H1 (cell line): ENCODE data around the gene OR8B12. TPM values are rescaled to one million over a fixed set of nuclear protein-coding genes. Genes with fewer than 3 reads are reported as not detected.

ENCODE experiments used
- CTCF ChIA-PET: fragments of 300-600 bp; sonication (Branson Sonifier 250); formaldehyde crosslinking; loops from one replicate; lab custom pipeline; 2021; ENCODE audit not compliant: partially characterized antibody; lab: Charles Lee
- POLR2A ChIA-PET: fragments of 300-600 bp; sonication (Branson Sonifier 250); formaldehyde crosslinking; loops from one replicate; lab custom pipeline; 2021; ENCODE audit warnings: inconsistent platforms; ENCODE audit not compliant: partially characterized antibody; lab: Charles Lee
- DNase-seq, 2 experiments: peaks; one replicate each; pipeline versions ENCODE4 v3.0.0 to v3.0.0-alpha.2; 2010 to 2022; ENCODE audit warnings: low spot score in 2 of 2, low read depth in 1 of 2, mixed read lengths in 1 of 2
- FAIRE-seq: peaks from 2 replicates; lab custom pipeline; 2011; peaks lifted over from hg19 to GRCh38; lab: Jason Lieb, UNC
- H2AFZ ChIP-seq: 2 replicates; pipeline ENCODE4 v1.8.1; 2012; ENCODE audit warnings: low read length, inconsistent platforms
- H2AK5ac ChIP-seq: 2 replicates; pipeline ENCODE4 v1.6.1; 2013; ENCODE audit warnings: low read depth, low read length
- H2BK120ac ChIP-seq: replicated peaks from 2 replicates; pipeline ENCODE3; 2013; ENCODE audit warnings: low read depth, low read length, inconsistent platforms
- H2BK12ac ChIP-seq: 2 replicates; pipeline ENCODE4 v1.6.1; 2013; ENCODE audit warnings: low read depth, low read length
- H2BK15ac ChIP-seq: 2 replicates; pipeline ENCODE4 v1.6.1; 2013; ENCODE audit warnings: low read length
- H2BK20ac ChIP-seq: 2 replicates; pipeline ENCODE4 v1.6.1; 2013; ENCODE audit warnings: low read length
- H2BK5ac ChIP-seq: 2 replicates; pipeline ENCODE4 v1.6.1; 2013; ENCODE audit warnings: low read depth, low read length
- H3K14ac ChIP-seq: 2 replicates; pipeline ENCODE4 v1.6.1; 2013; ENCODE audit warnings: inconsistent platforms; ENCODE audit not compliant: insufficient read length
- H3K18ac ChIP-seq: 2 replicates; pipeline ENCODE4 v1.6.1; 2013; ENCODE audit warnings: low read length; ENCODE audit errors: extremely low read depth
- H3K23ac ChIP-seq: 2 replicates; pipeline ENCODE4 v1.6.1; 2013; ENCODE audit warnings: inconsistent platforms; ENCODE audit not compliant: insufficient read length
- H3K23me2 ChIP-seq: 2 replicates; pipeline ENCODE4 v1.6.1; 2013; ENCODE audit warnings: low read depth, low read length
- H3K27ac ChIP-seq: 2 replicates; pipeline ENCODE4 v1.6.1; 2011; ENCODE audit warnings: low read depth, low read length, inconsistent platforms
- H3K27me3 ChIP-seq, 4 experiments: replicated peaks in 1 of 4; 1 replicate in 1 of 4; 2 replicates in 3 of 4; pipeline versions ENCODE4 v1.6.1 to v1.8.1; 2011 to 2013; ENCODE audit warnings: low read length in 3 of 4, mild to moderate bottlenecking in 3 of 4, inconsistent platforms in 2 of 4, mixed read lengths in 2 of 4, moderate library complexity in 1 of 4; ENCODE audit not compliant: control insufficient read depth in 3 of 4, insufficient read depth in 3 of 4; ENCODE audit errors: extremely low read depth in 1 of 4
- H3K36me3 ChIP-seq, 4 experiments: 2 replicates each; pipeline versions ENCODE4 v1.6.1 to v1.8.1; 2011 to 2013; ENCODE audit warnings: mild to moderate bottlenecking in 4 of 4, low read length in 3 of 4, moderate library complexity in 2 of 4, control low read depth in 1 of 4, inconsistent platforms in 1 of 4; ENCODE audit not compliant: insufficient read depth in 4 of 4, control insufficient read depth in 2 of 4
- H3K4ac ChIP-seq: replicated peaks from 2 replicates; pipeline ENCODE3; 2013; ENCODE audit warnings: low read length, low read depth, mixed read lengths, inconsistent platforms; ENCODE audit not compliant: insufficient read length
- H3K4me1 ChIP-seq, 4 experiments: replicated peaks in 1 of 4; 1 replicate in 1 of 4; 2 replicates in 3 of 4; pipeline versions ENCODE4 v1.6.1 to v1.8.1; 2011 to 2013; ENCODE audit warnings: low read length in 3 of 4, inconsistent platforms in 2 of 4, mixed read lengths in 1 of 4; ENCODE audit not compliant: insufficient read depth in 4 of 4, control insufficient read depth in 3 of 4
- H3K4me2 ChIP-seq, 2 experiments: 2 replicates each; pipeline versions ENCODE4 v1.6.1 to v1.8.1; 2011 to 2013; ENCODE audit warnings: low read depth in 2 of 2, low read length in 2 of 2, control low read depth in 1 of 2, inconsistent platforms in 1 of 2, mild to moderate bottlenecking in 1 of 2; ENCODE audit not compliant: insufficient read depth in 1 of 2
- H3K4me3 ChIP-seq, 4 experiments: fragments of 200-600, 300-600 bp in 1 of 4; sonication (generic), shearing (Covaris generic), sonication (Bioruptor Twin) in 1 of 4; 2 replicates each; pipeline versions ENCODE4 v1.5.1 to v1.8.1; 2011 to 2016; ENCODE audit warnings: low read length in 4 of 4, low read depth in 3 of 4, control low read depth in 2 of 4, inconsistent platforms in 2 of 4, mild to moderate bottlenecking in 2 of 4, mixed read lengths in 1 of 4, moderate library complexity in 1 of 4; ENCODE audit not compliant: insufficient read depth in 2 of 4; ENCODE audit errors: extremely low read depth in 1 of 4
- H3K56ac ChIP-seq: replicated peaks from 2 replicates; pipeline ENCODE3; 2013; ENCODE audit warnings: low read depth, mild to moderate bottlenecking, mixed read lengths, low read length, inconsistent platforms; ENCODE audit not compliant: insufficient read length
- H3K79me1 ChIP-seq: 2 replicates; pipeline ENCODE4 v1.6.1; 2013; ENCODE audit warnings: low read depth, low read length, control low read depth
- H3K79me2 ChIP-seq, 2 experiments: 2 replicates each; pipeline versions ENCODE4 v1.6.1 to v1.8.1; 2012 to 2013; ENCODE audit warnings: low read length in 2 of 2, mild to moderate bottlenecking in 2 of 2, inconsistent platforms in 1 of 2; ENCODE audit not compliant: insufficient read depth in 2 of 2, control insufficient read depth in 1 of 2
- H3K9ac ChIP-seq, 4 experiments: replicated peaks in 1 of 4; 1 replicate in 1 of 4; 2 replicates in 3 of 4; pipeline versions ENCODE4 v1.6.1 to v1.8.1; 2011 to 2013; ENCODE audit warnings: low read depth in 3 of 4, low read length in 3 of 4, control low read depth in 2 of 4, mild to moderate bottlenecking in 2 of 4, moderate library complexity in 2 of 4, inconsistent platforms in 1 of 4; ENCODE audit errors: extremely low read depth in 1 of 4
- H3K9me3 ChIP-seq, 2 experiments: 2 replicates each; pipeline versions ENCODE4 v1.6.1 to v1.8.1; 2012 to 2013; ENCODE audit warnings: mild to moderate bottlenecking in 2 of 2, moderate library complexity in 2 of 2, control low read depth in 1 of 2, inconsistent platforms in 1 of 2, low read depth in 1 of 2, low read length in 1 of 2, mixed read lengths in 1 of 2; ENCODE audit not compliant: insufficient read depth in 2 of 2
- H4K20me1 ChIP-seq, 2 experiments: replicated peaks in 1 of 2; 2 replicates each; pipeline versions ENCODE3 to v1.8.1; 2011 to 2013; ENCODE audit warnings: inconsistent platforms in 2 of 2, low read length in 2 of 2, mild to moderate bottlenecking in 1 of 2; ENCODE audit not compliant: insufficient read depth in 2 of 2, control insufficient read depth in 1 of 2
- H4K5ac ChIP-seq: 2 replicates; pipeline ENCODE4 v1.6.1; 2013; ENCODE audit warnings: low read length, low read depth, mixed read lengths, inconsistent platforms; ENCODE audit not compliant: insufficient read length
- H4K8ac ChIP-seq: 2 replicates; pipeline ENCODE4 v1.8.0; 2013; ENCODE audit warnings: mild to moderate bottlenecking, moderate library complexity, low read length, inconsistent platforms; ENCODE audit not compliant: insufficient read depth; ENCODE audit errors: extremely low read depth
- H4K91ac ChIP-seq: replicated peaks from 2 replicates; pipeline ENCODE3; 2013; ENCODE audit warnings: low read length, mixed read lengths, inconsistent platforms; ENCODE audit not compliant: insufficient read length
- MAFK ChIP-seq: IDR thresholded peaks from 2 replicates; pipeline ENCODE4 v1.6.1; 2012; ENCODE audit warnings: low read depth, mild to moderate bottlenecking, improper control_type of control experiment, low read length
- RBBP5 ChIP-seq: IDR thresholded peaks from 2 replicates; pipeline ENCODE4 v1.7.1; 2012; ENCODE audit warnings: low read depth, mild to moderate bottlenecking, inconsistent platforms, low read length, moderate library complexity, borderline replicate concordance
- SRF ChIP-seq: IDR thresholded peaks from 2 replicates; pipeline ENCODE4 v1.6.1; 2011; ENCODE audit warnings: mild to moderate bottlenecking, low read depth, low read length, moderate library complexity
- ZNF274 ChIP-seq: IDR thresholded peaks from 2 replicates; pipeline ENCODE4 v1.7.0; 2012; ENCODE audit warnings: low read length, borderline replicate concordance; ENCODE audit errors: extremely low read depth
- WGBS, 2 experiments: shearing (Covaris generic) in 1 of 2; methylation state at CpG; one replicate each; pipeline versions ENCODE4 v1.1.6 to v1.1.7; 2013 to 2015; ENCODE audit warnings: low lambda C conversion rate in 2 of 2, mixed read lengths in 2 of 2, inconsistent platforms in 1 of 2, low coverage in 1 of 2, missing lambda C conversion rate in 1 of 2; ENCODE audit not compliant: insufficient replicate concordance in 2 of 2, insufficient coverage in 1 of 2, insufficient read length in 1 of 2; ENCODE audit errors: extremely low coverage in 1 of 2, missing lambda C conversion rate in 1 of 2; 5-methylcytosine and 5-hydroxymethylcytosine counted together
- long read RNA-seq, 2 experiments: library from RNA in 1 of 2; library from capped mRNA in 1 of 2; stranded (forward); transcript quantifications; one replicate each; pipeline ENCODE4 v2.0.0, GENCODE V29; 2021; ENCODE audit warnings: inconsistent platforms in 1 of 2
- polyA minus RNA-seq, 3 experiments: library from RNA; depleted of rRNA, polyadenylated mRNA; stranded (reverse); fragments of >200 nt; gene quantifications; 1 replicate in 2 of 3; 2 replicates in 1 of 3; pipeline ENCODE4 v1.2.3, GENCODE V29; 2011
- polyA plus RNA-seq, 7 experiments: library from polyadenylated mRNA; depleted of rRNA in 3 of 7; stranded (reverse) in 5 of 7; unstranded in 2 of 7; fragments of >200 nt in 5 of 7; fragments of 200-250 nt in 2 of 7; gene quantifications; 1 replicate in 5 of 7; 2 replicates in 1 of 7; 4 replicates in 1 of 7; pipeline versions ENCODE4 v1.2.1 to v1.2.3, GENCODE V29; 2011 to 2013; ENCODE audit warnings: missing spikeins in 2 of 7, mixed read lengths in 2 of 7
- total RNA-seq: library from RNA; stranded (reverse); fragmentation: NEBNext Ultra II Directional; extraction: Animal tissue kit (Norgen Biotek cat#: 25700); gene quantifications from 2 replicates; pipeline ENCODE4 v1.2.1, GENCODE V29; 2021

OR8B12 gene, protein sequence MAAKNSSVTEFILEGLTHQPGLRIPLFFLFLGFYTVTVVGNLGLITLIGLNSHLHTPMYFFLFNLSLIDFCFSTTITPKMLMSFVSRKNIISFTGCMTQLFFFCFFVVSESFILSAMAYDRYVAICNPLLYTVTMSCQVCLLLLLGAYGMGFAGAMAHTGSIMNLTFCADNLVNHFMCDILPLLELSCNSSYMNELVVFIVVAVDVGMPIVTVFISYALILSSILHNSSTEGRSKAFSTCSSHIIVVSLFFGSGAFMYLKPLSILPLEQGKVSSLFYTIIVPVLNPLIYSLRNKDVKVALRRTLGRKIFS
- not detected in 2 replicates for total RNA-seq
- not detected in 2 replicates for polyA plus RNA-seq (2011; rRNA removed)
- not detected for polyA plus RNA-seq (2011; cell fraction: cytosol; rRNA removed)
- not detected for polyA plus RNA-seq (2011; cell fraction: nucleus; rRNA removed)
- not detected in 4 replicates for polyA plus RNA-seq (2012, experiment 1 of 2)
- not detected for polyA plus RNA-seq (2012, experiment 2 of 2)
- not detected for polyA plus RNA-seq (2013, experiment 1 of 2)
- not detected for polyA plus RNA-seq (2013, experiment 2 of 2)
- not detected in 2 replicates for polyA minus RNA-seq (2011; rRNA and poly(A)+ RNA removed)
- not detected for polyA minus RNA-seq (2011; cell fraction: cytosol; rRNA and poly(A)+ RNA removed)
- polyA minus RNA-seq (2011; cell fraction: nucleus; rRNA and poly(A)+ RNA removed): not detected
- long read RNA-seq, experiment 1: 0 reads
- long read RNA-seq, experiment 2: 0 reads

DNA sequence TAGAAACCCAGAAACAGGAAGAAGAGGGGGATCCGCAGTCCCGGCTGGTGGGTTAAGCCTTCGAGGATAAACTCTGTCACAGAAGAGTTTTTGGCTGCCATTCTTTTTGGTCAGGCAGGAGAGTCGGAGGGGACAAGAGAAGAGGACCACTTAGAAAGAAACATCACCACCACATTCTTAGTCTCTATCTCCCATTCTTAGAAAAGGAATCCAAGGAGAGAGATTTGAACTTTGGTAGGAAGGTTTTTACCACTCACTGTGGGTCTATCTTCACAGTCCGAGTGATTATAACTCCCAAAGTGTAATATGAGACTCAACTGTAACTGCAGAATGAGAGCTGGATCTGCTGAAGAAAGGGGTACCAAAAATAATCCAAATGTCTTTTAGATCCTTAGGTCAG, at the start of gene OR8B12:
Gene OR8B12, minus strand, starts transcription at position 101 of the 400 bp plus-strand sequence. Its CDS starts 0 bp downstream, at position 101.
- no peaks in the 10 kb centered on the region for H4K20me1 ChIP-seq
- H3K18ac ChIP-seq: no peak within 1 kb of the TSS
- no peak within 1 kb of the TSS for H3K14ac ChIP-seq
- H2AK5ac ChIP-seq: no peak within 1 kb of the TSS
- no peak within 1 kb of the TSS for H3K4me2 ChIP-seq
- no peak within 1 kb of the TSS for H2AFZ ChIP-seq
- no peaks in the 10 kb centered on the region for H3K36me3 ChIP-seq
- no peaks in the 10 kb centered on the region for H3K23me2 ChIP-seq
- no peak within 1 kb of the TSS for H2BK5ac ChIP-seq
- H4K8ac ChIP-seq: no peak within 1 kb of the TSS
- no peak within 1 kb of the TSS for H2BK20ac ChIP-seq
- H4K5ac ChIP-seq: no peak within 1 kb of the TSS
- 93% methylated on average over 5 of the region's 5 CpGs; no CpG with 5 or more reads in 1 of the 2 experiments for WGBS, 2 experiments
- no peak within 1 kb of the TSS for H2BK15ac ChIP-seq
- no peak within 1 kb of the TSS for H2BK12ac ChIP-seq
- no peak within 1 kb of the TSS for H2BK120ac ChIP-seq
- FAIRE-seq (no peak), DNase-seq (no peak)
- POLR2A ChIA-PET: no interaction called here
- no peak within 1 kb of the TSS for H3K4me3 ChIP-seq
- no peaks in the 10 kb centered on the region for H3K27me3 ChIP-seq
- H3K56ac ChIP-seq: no peak within 1 kb of the TSS
- no peak within 1 kb of the TSS for H3K27ac ChIP-seq
- no peak within 1 kb of the TSS for H3K23ac ChIP-seq
- no peak within 1 kb of the TSS for H4K91ac ChIP-seq
- no peak within 1 kb of the TSS for H3K4ac ChIP-seq
- H3K9me3 ChIP-seq: no peaks in the 10 kb centered on the region
- H3K79me2 ChIP-seq: no peaks in the 10 kb centered on the region
- H3K79me1 ChIP-seq: no peaks in the 10 kb centered on the region
- H3K9ac ChIP-seq: no peak within 1 kb of the TSS
- CTCF ChIA-PET: interaction anchor here (1.2 to 1.7 kb wide), 3 partner anchors 8 to 142 kb away, joined by 3 to 4 read pairs (median 4); no protein-coding TSS in a partner anchor
- H3K4me1 ChIP-seq: no peaks in the 10 kb centered on the region
- TF ChIP-seq ZNF274 (no peak), SRF (no peak), MAFK (no peak), RBBP5 (no peak)
